Measurements from ENCODE around the gene THSD7B.

The THSD7B gene

DNA sequence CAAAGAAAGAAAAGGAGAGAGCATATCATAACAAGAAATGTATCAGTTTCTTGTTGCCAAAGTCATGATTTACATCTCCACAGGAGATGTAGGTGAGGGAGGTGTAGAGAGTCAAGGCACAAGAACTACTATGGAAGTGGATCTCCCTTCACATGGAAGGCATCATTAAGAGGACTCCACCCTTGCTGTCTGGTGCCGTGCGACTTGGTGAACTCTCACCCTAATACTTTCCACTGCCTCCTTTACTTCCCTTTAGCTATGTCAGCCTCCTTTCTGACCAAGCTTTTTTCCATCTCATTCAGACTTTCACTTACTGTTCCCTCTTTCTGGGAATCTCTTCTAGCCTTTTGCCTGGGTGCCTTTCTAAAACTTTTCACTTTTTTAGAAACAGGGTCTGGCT is 490.0 kb downstream of the THSD7B start:
- Histone ChIP-seq H2AFZ (no peak overlapping the region), H3K9ac (no peak overlapping the region), H3K36me3 (ENCODE audit: control insufficient read depth, insufficient read depth, low read length) (no peaks in the 10 kb centered on the region), H3K27me3 (ENCODE audit: control insufficient read depth, insufficient read depth, low read length) (no peaks in the 10 kb centered on the region), H3K79me2 (no peaks in the 10 kb centered on the region), H3K27ac (no peak overlapping the region), H3K9me3 (ENCODE audit: control insufficient read depth, low read length) (no peaks in the 10 kb centered on the region), H3K4me1 (no peaks in the 10 kb centered on the region), H3K4me2 (ENCODE audit: low read length) (no peak overlapping the region), H3K4me3 (ENCODE audit: low read depth, low read length) (no peak overlapping the region)
- TF ChIP-seq, protein P1, sequence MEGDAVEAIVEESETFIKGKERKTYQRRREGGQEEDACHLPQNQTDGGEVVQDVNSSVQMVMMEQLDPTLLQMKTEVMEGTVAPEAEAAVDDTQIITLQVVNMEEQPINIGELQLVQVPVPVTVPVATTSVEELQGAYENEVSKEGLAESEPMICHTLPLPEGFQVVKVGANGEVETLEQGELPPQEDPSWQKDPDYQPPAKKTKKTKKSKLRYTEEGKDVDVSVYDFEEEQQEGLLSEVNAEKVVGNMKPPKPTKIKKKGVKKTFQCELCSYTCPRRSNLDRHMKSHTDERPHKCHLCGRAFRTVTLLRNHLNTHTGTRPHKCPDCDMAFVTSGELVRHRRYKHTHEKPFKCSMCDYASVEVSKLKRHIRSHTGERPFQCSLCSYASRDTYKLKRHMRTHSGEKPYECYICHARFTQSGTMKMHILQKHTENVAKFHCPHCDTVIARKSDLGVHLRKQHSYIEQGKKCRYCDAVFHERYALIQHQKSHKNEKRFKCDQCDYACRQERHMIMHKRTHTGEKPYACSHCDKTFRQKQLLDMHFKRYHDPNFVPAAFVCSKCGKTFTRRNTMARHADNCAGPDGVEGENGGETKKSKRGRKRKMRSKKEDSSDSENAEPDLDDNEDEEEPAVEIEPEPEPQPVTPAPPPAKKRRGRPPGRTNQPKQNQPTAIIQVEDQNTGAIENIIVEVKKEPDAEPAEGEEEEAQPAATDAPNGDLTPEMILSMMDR (IDR thresholded peaks at IDR 0.05): no peak

DNA sequence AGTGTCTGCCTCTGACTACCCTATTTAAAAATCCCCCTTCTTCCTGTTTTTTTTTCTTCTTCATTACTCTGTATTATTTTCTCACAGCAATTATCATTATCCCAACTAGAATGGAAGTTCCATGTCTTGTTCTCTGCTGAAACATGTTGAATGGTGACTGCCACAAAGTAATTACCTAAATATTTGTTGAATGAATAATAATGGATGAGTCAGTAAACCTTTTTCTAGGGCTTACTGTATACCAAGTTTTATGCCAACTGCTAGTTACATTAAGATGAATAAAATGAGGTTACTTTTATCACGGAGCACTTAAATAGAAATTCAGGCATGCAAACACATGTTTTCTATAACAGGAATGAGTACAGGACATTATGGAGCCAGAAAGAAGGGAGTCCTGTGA is 490.6 kb downstream of the THSD7B start:
- H3K36me3 ChIP-seq (ENCODE audit: control insufficient read depth, insufficient read depth, low read length): no peaks in the 10 kb centered on the region
- H3K4me1 ChIP-seq: no peaks in the 10 kb centered on the region
- H3K4me2 ChIP-seq (ENCODE audit: low read length): no peak overlapping the region
- H3K9me3 ChIP-seq (ENCODE audit: control insufficient read depth, low read length): no peaks in the 10 kb centered on the region
- no peaks in the 10 kb centered on the region for H3K79me2 ChIP-seq
- no peak overlapping the region for H2AFZ ChIP-seq
- no peak overlapping the region for H3K9ac ChIP-seq
- no peak overlapping the region for H3K4me3 ChIP-seq (ENCODE audit: low read depth, low read length)
- no peaks in the 10 kb centered on the region for H3K27me3 ChIP-seq (ENCODE audit: control insufficient read depth, insufficient read depth, low read length)
- no peak overlapping the region for H3K27ac ChIP-seq
- TF ChIP-seq, protein P1 (IDR thresholded peaks at IDR 0.05): no peak

DNA sequence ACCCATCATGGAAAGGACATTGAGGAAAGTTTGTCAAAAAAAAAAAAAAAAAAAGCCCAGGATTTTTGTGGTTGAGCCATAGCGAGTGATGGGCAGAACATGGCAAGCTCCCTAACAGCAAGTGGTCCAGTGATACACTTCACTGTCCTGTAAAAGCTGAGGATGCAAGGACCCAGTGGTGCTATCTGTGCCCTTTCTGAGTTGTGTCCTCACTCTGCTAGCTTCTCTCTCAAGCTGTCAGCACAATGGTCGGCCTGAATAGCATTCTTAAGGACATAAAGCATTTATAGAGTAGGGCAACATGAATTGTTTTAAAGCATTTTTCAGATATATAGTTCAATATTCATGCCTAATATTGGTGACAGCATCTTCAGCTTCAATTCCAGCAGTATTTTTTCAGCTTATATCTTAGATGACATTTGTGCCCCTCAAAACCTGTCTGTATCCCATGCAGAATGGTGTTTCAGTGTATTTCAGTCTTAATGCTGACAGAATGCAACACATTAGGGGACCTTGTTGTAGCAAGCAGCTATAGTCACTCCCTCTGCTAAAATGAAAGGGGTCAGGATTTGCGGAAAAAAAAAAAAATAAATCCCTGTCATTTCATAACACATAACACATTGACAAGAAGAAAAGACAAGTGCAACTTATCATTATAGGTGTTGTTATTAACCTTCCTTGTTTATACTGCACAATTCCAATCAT is 496.7 kb downstream of the THSD7B start:
- no peaks in the 10 kb centered on the region for H3K27me3 ChIP-seq (ENCODE audit: control insufficient read depth, insufficient read depth, low read length)
- no peak overlapping the region for H3K27ac ChIP-seq
- no peak overlapping the region for H3K4me3 ChIP-seq (ENCODE audit: low read depth, low read length)
- no peaks in the 10 kb centered on the region for H3K9me3 ChIP-seq (ENCODE audit: control insufficient read depth, low read length)
- no peaks in the 10 kb centered on the region for H3K4me1 ChIP-seq
- no peak overlapping the region for H2AFZ ChIP-seq
- H3K36me3 ChIP-seq (ENCODE audit: control insufficient read depth, insufficient read depth, low read length): no peaks in the 10 kb centered on the region
- no peak overlapping the region for H3K9ac ChIP-seq
- no peaks in the 10 kb centered on the region for H3K79me2 ChIP-seq
- TF ChIP-seq, protein P1 (IDR thresholded peaks at IDR 0.05): no peak
- H3K4me2 ChIP-seq (ENCODE audit: low read length): no peak overlapping the region

DNA sequence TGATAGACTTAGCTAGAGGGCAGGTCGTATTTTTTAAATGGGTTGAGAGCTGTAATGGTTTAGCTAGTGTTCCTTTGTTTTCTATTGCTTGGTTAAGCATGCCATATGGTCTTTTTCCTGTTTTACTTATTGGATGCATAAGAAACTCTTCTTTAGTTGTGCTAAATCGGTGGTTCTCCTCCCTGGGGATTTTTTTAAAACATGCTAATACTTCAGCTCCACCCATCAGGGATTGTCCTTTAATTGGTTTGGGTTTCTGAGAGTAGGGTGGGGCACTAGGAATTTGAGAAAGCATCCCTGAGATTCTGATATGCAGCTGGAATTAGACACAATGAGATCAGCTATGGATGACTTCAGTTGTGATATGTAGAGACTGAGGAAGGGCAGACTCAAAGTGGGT is 497.2 kb downstream of the THSD7B start:
- Histone ChIP-seq H3K4me1 (no peaks in the 10 kb centered on the region), H3K27me3 (ENCODE audit: control insufficient read depth, insufficient read depth, low read length) (no peaks in the 10 kb centered on the region), H3K36me3 (ENCODE audit: control insufficient read depth, insufficient read depth, low read length) (no peaks in the 10 kb centered on the region), H3K4me3 (ENCODE audit: low read depth, low read length) (no peak overlapping the region), H3K9me3 (ENCODE audit: control insufficient read depth, low read length) (no peaks in the 10 kb centered on the region), H3K79me2 (no peaks in the 10 kb centered on the region), H2AFZ (no peak overlapping the region), H3K4me2 (ENCODE audit: low read length) (no peak overlapping the region), H3K27ac (no peak overlapping the region), H3K9ac (no peak overlapping the region)
- TF ChIP-seq, protein P1 (IDR thresholded peaks at IDR 0.05): no peak
